Breast epithelium (tissue), 3 donors: ENCODE data around the gene SHROOM2.

Experiments
- POLR2AphosphoS5 ChIP-seq, 3 donors: sonication (generic); formaldehyde crosslinking; IDR thresholded peaks; one replicate each; pipeline ENCODE4 v1.6.1; 2017; ENCODE audit warnings: antibody characterized with exemption in 3 of 3
- TF ChIP-seq, protein P1 (sequence below), 3 donors: fragments of 450-650 bp; IDR thresholded peaks; one replicate each; pipeline ENCODE4 v1.5.1; 2016 to 2017; ENCODE audit warnings: antibody characterized with exemption in 3 of 3, mild to moderate bottlenecking in 3 of 3, moderate library complexity in 3 of 3

DNA sequence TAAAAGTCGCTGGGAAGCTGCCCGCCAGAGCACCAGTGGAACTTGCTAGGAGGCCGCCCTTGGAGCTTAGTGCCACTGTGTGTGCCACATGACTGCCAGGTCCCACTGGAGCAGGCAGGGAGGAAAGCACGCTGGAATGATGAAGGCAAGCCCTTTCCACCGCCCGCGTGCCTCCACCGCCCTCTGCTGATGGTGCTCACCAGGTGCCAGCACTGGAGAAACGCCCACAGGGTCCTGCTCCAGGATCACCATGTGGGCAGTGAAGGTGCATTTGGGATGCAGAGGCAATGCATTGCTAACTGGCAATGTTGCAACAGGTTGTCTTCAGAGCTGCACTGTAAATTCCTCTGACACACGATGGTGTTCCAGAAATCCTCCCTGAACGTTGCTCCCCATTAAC lies 76.3 kb downstream of the SHROOM2 start:
- TF ChIP-seq, protein P1, sequence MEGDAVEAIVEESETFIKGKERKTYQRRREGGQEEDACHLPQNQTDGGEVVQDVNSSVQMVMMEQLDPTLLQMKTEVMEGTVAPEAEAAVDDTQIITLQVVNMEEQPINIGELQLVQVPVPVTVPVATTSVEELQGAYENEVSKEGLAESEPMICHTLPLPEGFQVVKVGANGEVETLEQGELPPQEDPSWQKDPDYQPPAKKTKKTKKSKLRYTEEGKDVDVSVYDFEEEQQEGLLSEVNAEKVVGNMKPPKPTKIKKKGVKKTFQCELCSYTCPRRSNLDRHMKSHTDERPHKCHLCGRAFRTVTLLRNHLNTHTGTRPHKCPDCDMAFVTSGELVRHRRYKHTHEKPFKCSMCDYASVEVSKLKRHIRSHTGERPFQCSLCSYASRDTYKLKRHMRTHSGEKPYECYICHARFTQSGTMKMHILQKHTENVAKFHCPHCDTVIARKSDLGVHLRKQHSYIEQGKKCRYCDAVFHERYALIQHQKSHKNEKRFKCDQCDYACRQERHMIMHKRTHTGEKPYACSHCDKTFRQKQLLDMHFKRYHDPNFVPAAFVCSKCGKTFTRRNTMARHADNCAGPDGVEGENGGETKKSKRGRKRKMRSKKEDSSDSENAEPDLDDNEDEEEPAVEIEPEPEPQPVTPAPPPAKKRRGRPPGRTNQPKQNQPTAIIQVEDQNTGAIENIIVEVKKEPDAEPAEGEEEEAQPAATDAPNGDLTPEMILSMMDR (IDR thresholded peaks at IDR 0.05), result no peak
- no peak for TF ChIP-seq POLR2AphosphoS5 (IDR thresholded peaks at IDR 0.05)
